Measurements from ENCODE around the gene TBC1D13.

TBC1D13 gene

DNA sequence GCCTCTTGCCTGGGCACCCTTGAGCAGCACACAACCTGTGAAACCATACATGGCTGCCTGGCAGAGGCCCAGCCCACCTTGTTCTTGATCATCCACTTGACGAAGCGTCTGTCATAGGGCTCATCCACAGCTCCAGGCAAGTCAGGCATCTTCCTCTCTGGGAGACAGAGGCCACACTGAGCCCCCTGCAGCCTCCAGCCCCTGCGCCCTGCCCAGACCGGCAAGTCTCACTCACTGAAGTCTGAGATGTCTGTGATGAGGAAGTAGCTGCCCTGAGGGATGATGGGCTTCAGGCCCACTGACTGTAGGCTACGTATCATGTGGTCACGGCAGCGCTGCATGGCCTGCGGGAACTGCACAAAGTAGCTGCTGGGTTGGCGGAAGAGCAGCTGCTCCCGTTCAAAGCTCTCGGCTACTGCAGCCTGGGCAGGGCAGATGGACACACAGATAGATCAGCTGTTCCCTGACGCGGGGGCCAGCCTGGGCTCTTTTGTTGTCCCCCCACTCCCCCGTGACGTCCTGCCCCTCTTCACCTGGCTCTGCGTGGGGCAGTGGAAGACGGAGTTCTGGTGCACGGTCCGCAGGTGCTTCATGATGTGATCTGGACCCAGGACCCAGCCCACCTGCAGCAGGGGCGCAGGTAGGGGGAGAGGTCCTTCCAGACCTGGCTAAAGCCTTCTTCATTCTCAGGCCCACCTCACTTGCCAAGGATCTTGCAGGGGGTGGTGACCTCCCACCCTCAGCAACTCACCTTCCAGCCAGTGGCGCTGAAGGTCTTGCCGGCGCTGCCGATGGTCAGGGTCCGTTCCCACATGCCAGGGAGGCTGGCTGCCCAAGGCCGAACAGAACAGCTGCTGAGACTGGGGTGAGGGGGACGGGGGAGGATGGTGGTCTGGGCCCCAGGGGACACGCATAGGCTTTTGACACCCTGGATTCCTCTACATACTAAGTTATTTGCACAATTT, 48.5 kb downstream of the TBC1D13 start:
- TF ChIP-seq POLR2AphosphoS5 (IDR thresholded peaks at IDR 0.05; ENCODE audit: low read depth, low read length) (no peak), SIN3A (IDR thresholded peaks at IDR 0.05; ENCODE audit: borderline replicate concordance, insufficient read depth, low read length) (no peak), TAF1 (IDR thresholded peaks at IDR 0.05; ENCODE audit: borderline replicate concordance, insufficient read depth, low read length) (no peak), FOXP2 (optimal IDR thresholded peaks at IDR 0.05; ENCODE audit: borderline replicate concordance, extremely low read depth, extremely low read length, insufficient read depth) (no peak)
- TF ChIP-seq, protein P1, sequence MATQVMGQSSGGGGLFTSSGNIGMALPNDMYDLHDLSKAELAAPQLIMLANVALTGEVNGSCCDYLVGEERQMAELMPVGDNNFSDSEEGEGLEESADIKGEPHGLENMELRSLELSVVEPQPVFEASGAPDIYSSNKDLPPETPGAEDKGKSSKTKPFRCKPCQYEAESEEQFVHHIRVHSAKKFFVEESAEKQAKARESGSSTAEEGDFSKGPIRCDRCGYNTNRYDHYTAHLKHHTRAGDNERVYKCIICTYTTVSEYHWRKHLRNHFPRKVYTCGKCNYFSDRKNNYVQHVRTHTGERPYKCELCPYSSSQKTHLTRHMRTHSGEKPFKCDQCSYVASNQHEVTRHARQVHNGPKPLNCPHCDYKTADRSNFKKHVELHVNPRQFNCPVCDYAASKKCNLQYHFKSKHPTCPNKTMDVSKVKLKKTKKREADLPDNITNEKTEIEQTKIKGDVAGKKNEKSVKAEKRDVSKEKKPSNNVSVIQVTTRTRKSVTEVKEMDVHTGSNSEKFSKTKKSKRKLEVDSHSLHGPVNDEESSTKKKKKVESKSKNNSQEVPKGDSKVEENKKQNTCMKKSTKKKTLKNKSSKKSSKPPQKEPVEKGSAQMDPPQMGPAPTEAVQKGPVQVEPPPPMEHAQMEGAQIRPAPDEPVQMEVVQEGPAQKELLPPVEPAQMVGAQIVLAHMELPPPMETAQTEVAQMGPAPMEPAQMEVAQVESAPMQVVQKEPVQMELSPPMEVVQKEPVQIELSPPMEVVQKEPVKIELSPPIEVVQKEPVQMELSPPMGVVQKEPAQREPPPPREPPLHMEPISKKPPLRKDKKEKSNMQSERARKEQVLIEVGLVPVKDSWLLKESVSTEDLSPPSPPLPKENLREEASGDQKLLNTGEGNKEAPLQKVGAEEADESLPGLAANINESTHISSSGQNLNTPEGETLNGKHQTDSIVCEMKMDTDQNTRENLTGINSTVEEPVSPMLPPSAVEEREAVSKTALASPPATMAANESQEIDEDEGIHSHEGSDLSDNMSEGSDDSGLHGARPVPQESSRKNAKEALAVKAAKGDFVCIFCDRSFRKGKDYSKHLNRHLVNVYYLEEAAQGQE (IDR thresholded peaks at IDR 0.05; ENCODE audit: insufficient read depth in 1 of 2, low read depth in 2 of 2, low read length in 2 of 2), result no peak

DNA sequence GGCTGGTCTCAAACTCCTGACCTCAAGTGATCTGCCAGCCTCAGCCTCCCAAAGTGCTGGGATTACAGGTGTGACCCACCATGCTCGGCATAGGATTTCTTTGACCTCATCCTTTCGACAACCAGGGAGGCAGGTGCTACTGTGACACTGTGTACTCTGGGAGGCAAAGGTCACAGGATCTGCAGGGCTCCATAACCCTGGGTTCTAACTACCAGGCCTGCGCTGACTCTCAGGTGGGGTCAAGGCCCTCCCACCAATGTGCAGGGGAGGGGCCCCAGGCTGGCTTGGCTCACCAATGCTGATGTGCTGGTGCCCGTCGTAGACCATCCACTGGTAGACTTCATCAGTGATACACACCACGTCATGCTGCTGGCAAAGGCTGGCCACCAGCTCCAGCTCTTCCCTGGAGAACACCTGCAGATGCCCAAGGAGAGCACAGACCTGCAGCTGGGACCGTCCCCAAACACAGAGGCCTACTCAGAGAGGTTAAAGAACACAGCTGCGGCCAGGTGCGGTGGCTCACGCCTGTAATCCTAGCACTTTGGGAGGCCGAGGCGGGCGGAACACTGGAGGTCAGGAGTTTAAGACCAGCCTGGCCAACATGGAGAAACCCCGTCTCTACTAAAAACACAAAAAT, 49.6 kb downstream of the TBC1D13 start:
- TF ChIP-seq SIN3A (IDR thresholded peaks at IDR 0.05; ENCODE audit: borderline replicate concordance, insufficient read depth, low read length) (no peak), POLR2AphosphoS5 (IDR thresholded peaks at IDR 0.05; ENCODE audit: low read depth, low read length) (no peak), FOXP2 (optimal IDR thresholded peaks at IDR 0.05; ENCODE audit: borderline replicate concordance, extremely low read depth, extremely low read length, insufficient read depth) (no peak), TAF1 (IDR thresholded peaks at IDR 0.05; ENCODE audit: borderline replicate concordance, insufficient read depth, low read length) (no peak)
- TF ChIP-seq, protein P1 (IDR thresholded peaks at IDR 0.05; ENCODE audit: insufficient read depth in 1 of 2, low read depth in 2 of 2, low read length in 2 of 2), result no peak

DNA sequence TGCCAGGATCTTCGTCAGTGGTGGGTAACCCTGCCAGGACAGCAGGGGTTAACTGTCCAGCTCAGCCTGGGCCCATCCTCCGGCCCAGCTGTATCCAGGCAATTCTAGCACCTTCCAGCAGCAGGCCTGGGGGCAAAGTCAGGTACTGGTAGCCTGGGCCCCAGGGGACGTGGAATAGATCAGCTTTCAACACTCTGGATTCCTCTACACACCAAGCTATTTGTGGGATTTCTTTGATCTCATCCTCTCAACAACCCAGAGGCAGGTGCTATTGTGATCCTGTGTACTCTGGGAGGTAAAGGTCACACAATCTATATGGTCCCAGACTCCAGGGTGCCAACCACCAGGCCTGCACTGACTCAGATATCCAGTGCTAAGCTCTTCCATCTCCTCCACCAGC, 51.3 kb downstream of the TBC1D13 start:
- TF ChIP-seq TAF1 (IDR thresholded peaks at IDR 0.05; ENCODE audit: borderline replicate concordance, insufficient read depth, low read length), result no peak
- TF ChIP-seq, protein P1 (IDR thresholded peaks at IDR 0.05; ENCODE audit: insufficient read depth in 1 of 2, low read depth in 2 of 2, low read length in 2 of 2), result no peak
- no peak for TF ChIP-seq SIN3A (IDR thresholded peaks at IDR 0.05; ENCODE audit: borderline replicate concordance, insufficient read depth, low read length)
- no peak for TF ChIP-seq FOXP2 (optimal IDR thresholded peaks at IDR 0.05; ENCODE audit: borderline replicate concordance, extremely low read depth, extremely low read length, insufficient read depth)
- TF ChIP-seq POLR2AphosphoS5 (IDR thresholded peaks at IDR 0.05; ENCODE audit: low read depth, low read length), result no peak

DNA sequence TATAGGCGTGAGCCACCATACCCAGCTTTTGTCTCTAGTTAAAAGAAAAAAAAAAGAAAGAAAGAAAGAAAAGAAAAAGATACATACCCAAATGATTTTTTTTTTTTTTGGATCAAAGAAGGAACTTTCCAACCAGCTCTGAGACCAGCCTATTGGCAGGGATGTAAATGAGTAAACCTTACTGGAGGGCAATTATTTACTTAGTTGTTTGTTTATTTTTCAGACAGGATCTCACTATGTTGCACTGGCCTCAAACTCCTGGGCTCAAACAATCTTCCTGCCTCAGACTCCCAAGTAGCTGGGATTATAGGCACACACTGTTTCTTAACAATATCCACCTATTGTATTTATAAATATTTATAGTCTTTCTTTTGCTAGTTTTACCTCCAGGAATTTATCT, 53.5 kb downstream of the TBC1D13 start:
- TF ChIP-seq FOXP2 (optimal IDR thresholded peaks at IDR 0.05; ENCODE audit: borderline replicate concordance, extremely low read depth, extremely low read length, insufficient read depth) (no peak), SIN3A (IDR thresholded peaks at IDR 0.05; ENCODE audit: borderline replicate concordance, insufficient read depth, low read length) (no peak), POLR2AphosphoS5 (IDR thresholded peaks at IDR 0.05; ENCODE audit: low read depth, low read length) (no peak), TAF1 (IDR thresholded peaks at IDR 0.05; ENCODE audit: borderline replicate concordance, insufficient read depth, low read length) (no peak)
- TF ChIP-seq, protein P1 (IDR thresholded peaks at IDR 0.05; ENCODE audit: insufficient read depth in 1 of 2, low read depth in 2 of 2, low read length in 2 of 2), result no peak

Data from PFSK-1 (cell line).